GM21723 (cell line): ENCODE results near the gene PTPRT.

Experiments
- ATAC-seq: cut with Tn5 transposase; IDR thresholded peaks from one replicate; pipeline ENCODE4 v1.9.1; 2021; ENCODE audit warnings: mild to moderate bottlenecking, moderate library complexity; ENCODE audit not compliant: unreplicated experiment

PTPRT gene

GRCh38 chr20:42429761-42430458 is 759.8 kb downstream of the PTPRT start:
- ATAC-seq: no peak

GRCh38 chr20:42419814-42420532 is 769.7 kb downstream of the PTPRT start:
- no peak for ATAC-seq

- ATAC-seq: no peak
Measured at GRCh38 chr20:42406826-42407225, 782.9 kb downstream of the PTPRT start.

- ATAC-seq: no peak
Measured at GRCh38 chr20:42402455-42402854, 787.3 kb downstream of the PTPRT start.

- no peak for ATAC-seq
Measured at GRCh38 chr20:42401613-42402012, 788.1 kb downstream of the PTPRT start.

- no peak for ATAC-seq
Measured at GRCh38 chr20:42399802-42400201, 789.9 kb downstream of the PTPRT start.

GRCh38 chr20:42392442-42392841 is 797.3 kb downstream of the PTPRT start:
- ATAC-seq: no peak

- ATAC-seq: no peak
Measured at GRCh38 chr20:42391807-42392206, 797.9 kb downstream of the PTPRT start.

GRCh38 chr20:42380287-42380686 is 809.4 kb downstream of the PTPRT start:
- ATAC-seq: no peak

GRCh38 chr20:42379385-42379784 is 810.3 kb downstream of the PTPRT start:
- ATAC-seq: no peak

- no peak for ATAC-seq
Measured at GRCh38 chr20:42378826-42379225, 810.9 kb downstream of the PTPRT start.

GRCh38 chr20:42376131-42376530 is 813.6 kb downstream of the PTPRT start:
- no peak for ATAC-seq

- ATAC-seq: no peak
Measured at GRCh38 chr20:42373049-42373448, 816.7 kb downstream of the PTPRT start.

- no peak for ATAC-seq
Measured at GRCh38 chr20:42370075-42370474, 819.6 kb downstream of the PTPRT start.

- ATAC-seq: no peak
Measured at GRCh38 chr20:42368910-42369309, 820.8 kb downstream of the PTPRT start.

GRCh38 chr20:42366626-42367025 is 823.1 kb downstream of the PTPRT start:
- no peak for ATAC-seq

GRCh38 chr20:42364446-42364845 is 825.3 kb downstream of the PTPRT start:
- no peak for ATAC-seq

GRCh38 chr20:42361402-42361970 is 828.2 kb downstream of the PTPRT start:
- no peak for ATAC-seq

GRCh38 chr20:42360621-42361020 is 829.1 kb downstream of the PTPRT start:
- ATAC-seq: no peak

- no peak for ATAC-seq
Measured at GRCh38 chr20:42359617-42360016, 830.1 kb downstream of the PTPRT start.

- no peak for ATAC-seq
Measured at GRCh38 chr20:42352096-42352495, 837.6 kb downstream of the PTPRT start.

GRCh38 chr20:42350521-42350920 is 839.2 kb downstream of the PTPRT start:
- ATAC-seq: no peak
